Measurements from ENCODE around the gene SLC38A3.
A peak's percentile ranks its signal among the peaks of the same experiment; 100 is the strongest.
"Not testable (repeated sequence)": the region's sequence is repeated elsewhere in the genome, so short reads cannot be mapped to it uniquely, and the experiment has no call there.

The SLC38A3 gene

DNA sequence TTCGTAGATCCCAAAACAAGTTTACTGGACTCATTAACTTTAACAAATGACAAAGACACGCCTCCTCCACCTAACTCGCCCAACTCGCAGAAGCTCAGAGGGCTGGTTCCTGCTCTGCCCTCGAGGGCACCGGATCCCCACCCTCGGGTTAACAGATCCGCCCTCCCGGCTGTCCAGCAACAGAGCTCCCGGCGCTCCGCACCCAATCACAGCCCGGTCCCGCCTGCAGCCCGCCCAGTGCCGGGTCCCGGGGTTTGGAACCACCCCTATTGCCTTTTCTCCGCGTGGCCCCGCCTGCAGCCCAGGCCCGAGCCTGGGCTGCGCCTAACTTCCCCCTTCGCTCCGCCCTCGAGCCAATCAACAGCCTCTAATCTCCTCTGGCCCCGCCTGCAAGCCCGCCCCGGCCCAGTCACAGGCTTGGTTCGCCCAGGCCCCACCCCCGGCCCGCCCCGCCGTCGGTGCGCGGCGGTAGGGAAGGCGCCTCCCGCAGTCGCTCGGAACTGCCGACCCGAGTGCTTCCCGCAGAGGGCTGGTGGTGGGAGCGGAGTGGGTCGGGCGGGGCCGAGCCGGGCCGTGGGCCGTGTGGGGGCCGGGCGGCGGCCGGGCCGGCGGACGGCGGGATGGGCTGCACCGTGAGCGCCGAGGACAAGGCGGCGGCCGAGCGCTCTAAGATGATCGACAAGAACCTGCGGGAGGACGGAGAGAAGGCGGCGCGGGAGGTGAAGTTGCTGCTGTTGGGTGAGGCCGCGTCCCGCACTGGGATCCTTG is 30.8 kb downstream of the SLC38A3 start, which contains the start of gene GNAI2:
Gene GNAI2 (plus strand): TSS at position 489 of the 768 bp plus-strand sequence. CDS start 132 bp downstream, at position 621.
- peak; percentile 99 to 100 (median 99) for DNase-seq

DNA sequence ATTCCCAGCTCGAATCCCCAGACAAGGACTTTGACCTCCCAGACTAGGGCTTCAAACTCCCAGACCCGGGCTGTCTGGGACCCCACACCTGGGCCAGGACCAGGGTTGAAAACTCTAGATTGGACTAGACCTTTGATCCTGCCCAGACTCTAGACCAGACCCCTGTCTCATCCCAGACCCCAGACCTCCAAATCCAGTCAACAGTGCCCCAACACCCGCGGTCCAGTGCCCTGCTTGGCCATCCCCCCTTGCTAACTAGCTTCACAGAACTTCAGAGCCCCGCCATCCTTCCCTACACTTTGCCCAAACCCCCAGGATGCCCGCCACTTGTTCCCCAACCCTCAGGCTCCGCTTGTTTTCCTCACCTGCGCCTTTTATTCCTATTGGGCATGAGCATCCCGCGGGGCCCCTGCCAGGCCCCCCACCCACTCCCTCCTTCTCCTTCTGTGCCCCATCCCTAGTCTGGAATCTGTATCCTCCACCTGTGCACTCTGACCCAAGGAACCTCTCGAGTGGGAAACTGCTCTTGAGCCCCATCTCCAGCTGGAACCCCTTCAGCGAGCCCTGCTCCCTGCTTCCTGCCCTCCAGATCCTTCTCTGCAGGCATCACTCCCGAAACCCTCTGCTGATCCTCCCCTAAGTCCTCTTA is 31.5 kb downstream of the SLC38A3 start:
- DNase-seq = no peak

- DNase-seq = peak; percentile 48 to 59 (median 58)
These were observed 32.1 kb downstream of the SLC38A3 start for GRCh38 chr3:50237133-50237651.

- DNase-seq = peak; percentile 95 to 96 (median 95)
These were observed 32.9 kb downstream of the SLC38A3 start for GRCh38 chr3:50237754-50238548.

DNA sequence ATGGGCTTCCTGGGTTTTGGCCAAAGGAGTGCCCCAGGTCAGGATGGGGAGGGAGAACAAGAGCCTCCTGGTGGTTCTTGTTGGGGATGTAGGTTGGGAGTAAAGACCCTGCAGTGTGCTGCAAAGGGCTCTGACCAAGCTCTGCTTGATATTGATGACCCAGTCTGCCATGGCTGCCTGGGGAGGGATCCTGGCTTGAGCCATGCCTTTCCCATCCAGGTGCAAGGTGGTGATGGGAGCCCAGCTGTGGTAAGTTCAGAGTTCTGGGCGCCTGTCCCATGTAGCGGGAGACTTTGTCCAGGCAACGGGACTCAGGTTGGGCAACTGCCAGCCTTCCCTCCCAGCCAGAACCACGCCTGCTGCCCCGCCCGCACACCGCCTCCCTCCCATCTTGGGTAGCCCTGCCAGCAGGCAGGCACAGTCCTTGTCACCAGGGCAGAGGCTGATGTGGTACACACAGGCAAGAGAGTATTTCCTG is 33.5 kb downstream of the SLC38A3 start:
- DNase-seq = peak; percentile 62 to 80 (median 70)

- no peak for DNase-seq
These were observed 34.6 kb downstream of the SLC38A3 start for GRCh38 chr3:50239649-50240048.

- DNase-seq = no peak
These were observed 36.1 kb downstream of the SLC38A3 start for GRCh38 chr3:50241163-50241562.

- DNase-seq = peak in 2 of 3 donors; percentile 47 to 60
These were observed 36.8 kb downstream of the SLC38A3 start for GRCh38 chr3:50241713-50242380.

GRCh38 chr3:50242381-50242770 is 37.3 kb downstream of the SLC38A3 start:
- DNase-seq = no peak

DNA sequence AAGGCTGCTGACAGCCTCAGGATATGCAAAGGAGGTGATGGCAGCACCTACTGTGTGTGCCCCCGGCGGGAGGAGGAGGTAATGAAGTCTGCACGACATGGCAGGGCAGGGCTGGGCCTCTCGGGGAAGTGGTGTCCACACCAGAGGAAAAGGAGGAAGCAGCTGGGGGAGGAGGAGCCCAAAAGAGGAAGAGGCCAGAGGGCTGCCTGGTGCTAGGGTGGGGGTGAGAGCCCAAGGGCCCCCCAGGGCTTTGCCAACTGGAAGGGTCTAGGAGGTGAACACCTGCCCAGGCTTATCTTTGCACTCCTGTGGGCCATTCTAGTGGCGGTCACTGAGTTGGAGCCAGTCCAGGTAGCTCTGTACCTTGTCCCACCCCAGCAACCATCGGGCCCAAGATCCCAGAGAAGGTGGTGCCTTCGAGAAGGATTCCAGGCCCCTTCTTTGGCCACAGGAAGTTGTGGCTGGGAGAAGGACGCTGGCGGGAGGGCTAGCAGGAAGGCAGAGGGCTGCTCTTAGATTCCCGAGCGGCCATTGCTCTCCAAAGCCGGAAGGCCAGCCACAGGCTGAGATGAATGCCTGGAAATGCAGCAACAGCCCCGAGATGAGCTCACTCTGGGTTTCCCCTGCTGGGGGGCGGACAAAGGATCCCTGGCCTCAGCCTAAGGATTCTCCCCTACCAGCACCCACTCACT is 37.9 kb downstream of the SLC38A3 start:
- peak; percentile 95 to 98 (median 95) for DNase-seq

DNA sequence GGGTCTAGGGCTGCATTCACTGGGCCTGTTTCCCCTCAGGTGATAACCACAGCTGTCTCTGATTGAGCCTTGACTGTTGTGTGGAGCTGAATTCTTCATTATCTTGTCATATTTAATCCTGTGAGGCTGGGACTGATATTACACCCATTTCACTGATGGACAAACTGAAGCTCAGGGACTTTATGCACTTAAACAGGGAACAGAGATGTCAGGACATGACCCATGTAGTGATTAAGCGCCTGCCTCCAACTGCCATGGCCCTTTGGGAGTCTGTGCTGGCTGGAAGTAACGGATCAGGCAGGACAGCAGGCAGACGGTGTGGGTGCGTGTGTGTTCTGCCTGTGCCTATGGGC is 38.4 kb downstream of the SLC38A3 start:
- DNase-seq = no peak

- not testable (repeated sequence) for DNase-seq
These were observed 39.7 kb downstream of the SLC38A3 start for GRCh38 chr3:50244813-50245212.

- DNase-seq = no peak
These were observed 40.2 kb downstream of the SLC38A3 start for GRCh38 chr3:50245251-50245745.

DNA sequence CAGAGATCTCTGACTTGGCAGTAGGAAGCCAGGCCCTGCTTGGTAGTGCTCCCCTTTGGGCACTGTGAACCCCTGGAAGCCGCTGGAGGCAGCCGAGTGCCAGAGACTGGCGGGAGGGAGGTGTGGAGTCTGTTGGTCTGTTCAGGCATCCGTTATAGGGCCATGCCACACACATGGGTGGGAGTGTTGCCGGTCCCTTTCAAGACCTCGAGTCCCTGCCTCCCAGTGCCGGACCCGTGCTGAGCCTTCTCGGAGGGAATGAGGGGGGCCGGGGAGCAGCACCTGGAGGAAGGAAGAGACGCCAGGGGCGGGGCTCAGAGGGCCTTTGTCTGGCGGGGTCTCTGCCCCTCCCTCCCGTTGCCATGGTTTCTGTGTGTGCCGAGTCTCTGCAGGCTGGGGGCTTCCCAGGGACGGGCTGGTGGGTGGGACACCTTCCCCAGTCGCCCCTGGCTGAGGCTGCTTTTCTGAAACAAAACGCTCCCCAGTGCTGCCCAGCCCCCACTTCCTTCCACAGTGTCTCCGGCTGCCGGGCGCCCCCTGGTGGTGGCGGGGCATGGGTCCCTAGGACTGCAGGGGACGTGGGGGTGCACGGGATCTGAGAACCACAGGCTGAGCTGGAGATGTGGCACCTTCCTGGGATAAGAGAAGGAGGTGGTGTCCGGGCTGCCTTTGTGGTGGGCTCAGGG is 40.9 kb downstream of the SLC38A3 start:
- peak; percentile 90 to 98 (median 94) for DNase-seq

GRCh38 chr3:50246517-50246954 is 41.5 kb downstream of the SLC38A3 start:
- DNase-seq = peak; percentile 88 to 91 (median 89)

DNA sequence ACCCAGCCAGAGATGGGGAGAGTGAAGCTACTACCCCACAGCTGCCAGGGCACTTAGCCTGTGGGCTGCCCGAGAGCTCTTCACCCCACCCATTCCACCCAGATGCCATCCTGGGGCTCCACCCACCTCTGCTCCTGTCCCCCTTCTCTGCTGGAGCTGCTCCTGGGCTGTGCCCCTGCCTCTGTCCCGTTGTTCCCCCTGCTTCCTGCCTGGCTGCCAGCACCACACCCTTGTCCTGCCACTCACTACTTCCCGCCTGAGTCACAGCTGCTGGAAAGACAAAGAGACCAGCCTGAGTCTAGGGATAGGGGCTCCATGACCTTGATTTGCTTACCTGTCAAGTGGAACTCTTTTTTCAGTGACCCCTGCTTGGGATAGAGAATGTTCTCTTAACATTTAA is 43.3 kb downstream of the SLC38A3 start:
- DNase-seq = peak in 1 of 3 donors; percentile 43

GRCh38 chr3:50249457-50249856 is 44.4 kb downstream of the SLC38A3 start:
- DNase-seq = no peak

GRCh38 chr3:50250514-50250913 is 45.4 kb downstream of the SLC38A3 start:
- no peak for DNase-seq

DNA sequence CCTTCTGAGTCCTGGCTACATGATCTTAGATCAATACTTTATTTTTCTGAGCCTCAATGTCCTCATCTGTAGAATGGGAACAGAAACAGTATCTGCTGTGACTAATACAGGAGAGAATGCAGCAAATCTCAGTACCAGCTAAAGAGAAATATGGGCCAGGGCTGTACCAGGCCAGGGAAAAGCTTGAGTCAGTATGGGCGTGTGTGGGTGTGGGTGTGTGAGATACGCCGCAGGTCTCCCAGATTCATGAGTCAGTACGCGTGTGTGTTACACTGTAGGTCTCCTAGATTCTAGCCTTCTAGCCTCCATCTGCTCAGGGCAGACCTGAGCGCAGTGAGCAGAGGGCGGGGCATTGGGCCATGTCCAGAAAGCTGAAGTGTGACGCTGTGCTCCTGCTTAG is 46.1 kb downstream of the SLC38A3 start:
- DNase-seq = peak; percentile 66 to 73 (median 69)

GRCh38 chr3:50254577-50255250 is 49.6 kb downstream of the SLC38A3 start:
- DNase-seq = peak; percentile 93 to 94 (median 94)
